Head of caudate nucleus (tissue), 42 donors: Measurements from ENCODE around the gene PRDX5.

ENCODE experiments used
- DNase-seq, 42 donors: peaks; one replicate each; pipeline versions ENCODE4 v3.0.0 to v3.0.0-alpha.2; 2020 to 2021; ENCODE audit warnings: mixed read lengths in 7 of 42
- intact Hi-C: fragments of 100-400 bp; cut with DNase I; formaldehyde crosslinking; loops from one replicate; pipeline ENCODE4 v1.15.0; 2022

Gene PRDX5

DNA sequence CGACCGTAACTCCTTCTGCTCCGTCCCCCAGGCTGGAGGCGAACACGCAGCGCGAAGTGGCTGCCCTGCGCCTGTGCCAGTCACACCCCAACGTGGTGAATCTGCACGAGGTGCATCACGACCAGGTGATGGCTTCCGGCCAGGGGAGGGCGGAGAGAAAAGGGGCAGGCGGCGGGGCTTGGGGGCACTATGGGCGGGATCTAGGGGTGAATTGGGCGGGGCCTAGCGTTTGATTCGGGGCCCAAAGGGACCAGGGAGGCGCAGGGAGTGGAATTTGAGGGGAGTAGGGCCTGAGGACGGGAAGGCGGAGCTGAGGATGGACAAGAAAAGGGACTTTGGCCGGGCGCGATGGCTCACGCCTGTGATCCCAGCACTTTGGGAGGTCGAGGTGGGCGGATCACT, 50.8 kb downstream of the PRDX5 start:
- DNase-seq, result no peak
- intact Hi-C loops, result no loop called here

DNA sequence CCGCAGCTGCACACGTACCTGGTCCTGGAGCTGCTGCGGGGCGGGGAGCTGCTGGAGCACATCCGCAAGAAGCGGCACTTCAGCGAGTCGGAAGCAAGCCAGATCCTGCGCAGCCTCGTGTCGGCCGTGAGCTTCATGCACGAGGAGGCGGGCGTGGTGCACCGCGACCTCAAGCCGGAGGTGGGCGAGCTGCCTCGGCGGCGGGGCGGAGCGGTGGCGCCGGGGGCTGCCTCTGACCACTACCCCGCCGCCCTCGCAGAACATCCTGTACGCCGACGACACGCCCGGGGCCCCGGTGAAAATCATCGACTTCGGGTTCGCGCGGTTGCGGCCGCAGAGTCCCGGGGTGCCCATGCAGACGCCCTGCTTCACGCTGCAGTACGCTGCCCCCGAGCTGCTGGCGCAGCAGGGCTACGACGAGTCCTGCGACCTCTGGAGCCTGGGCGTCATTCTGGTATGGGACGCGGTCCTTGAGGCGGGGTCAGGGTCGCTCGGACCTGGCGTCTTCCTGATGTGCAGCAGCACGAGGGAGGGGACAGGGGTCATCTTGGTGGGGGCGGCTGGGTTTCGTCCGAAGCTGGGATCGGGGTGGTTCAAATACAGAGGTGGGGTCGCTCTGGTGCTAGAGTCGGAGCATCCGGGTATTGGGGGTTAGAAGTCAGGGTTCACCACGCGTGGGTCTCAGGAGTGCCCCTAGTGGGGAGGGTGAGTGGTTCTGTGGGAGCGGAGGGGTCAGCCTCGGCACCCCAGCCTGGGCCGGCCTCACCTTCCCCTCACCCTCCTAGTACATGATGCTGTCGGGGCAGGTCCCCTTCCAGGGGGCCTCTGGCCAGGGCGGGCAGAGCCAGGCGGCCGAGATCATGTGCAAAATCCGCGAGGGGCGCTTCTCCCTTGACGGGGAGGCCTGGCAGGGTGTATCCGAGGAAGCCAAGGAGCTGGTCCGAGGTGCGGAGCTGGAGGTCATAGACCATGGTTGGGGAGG, 51.8 kb downstream of the PRDX5 start:
- no peak for DNase-seq
- intact Hi-C loops, result no loop called here

DNA sequence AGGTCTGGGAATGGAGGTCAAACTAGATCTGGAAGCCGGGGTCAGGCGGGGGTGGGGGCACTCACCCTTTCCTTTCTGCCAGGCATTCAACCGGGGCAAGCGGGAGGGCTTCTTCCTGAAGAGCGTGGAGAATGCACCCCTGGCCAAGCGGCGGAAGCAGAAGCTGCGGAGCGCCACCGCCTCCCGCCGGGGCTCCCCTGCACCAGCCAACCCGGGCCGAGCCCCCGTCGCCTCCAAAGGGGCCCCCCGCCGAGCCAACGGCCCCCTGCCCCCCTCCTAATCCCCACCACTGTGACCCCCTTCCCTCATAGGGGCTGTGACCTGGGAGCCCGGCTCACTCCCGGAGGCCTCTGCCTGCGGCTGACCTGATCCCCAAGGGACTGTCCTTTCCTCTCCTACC, 53.3 kb downstream of the PRDX5 start:
- DNase-seq, result no peak
- intact Hi-C loops, result no loop called here
